ENCODE measurements around the gene PSME3IP1.

DNA sequence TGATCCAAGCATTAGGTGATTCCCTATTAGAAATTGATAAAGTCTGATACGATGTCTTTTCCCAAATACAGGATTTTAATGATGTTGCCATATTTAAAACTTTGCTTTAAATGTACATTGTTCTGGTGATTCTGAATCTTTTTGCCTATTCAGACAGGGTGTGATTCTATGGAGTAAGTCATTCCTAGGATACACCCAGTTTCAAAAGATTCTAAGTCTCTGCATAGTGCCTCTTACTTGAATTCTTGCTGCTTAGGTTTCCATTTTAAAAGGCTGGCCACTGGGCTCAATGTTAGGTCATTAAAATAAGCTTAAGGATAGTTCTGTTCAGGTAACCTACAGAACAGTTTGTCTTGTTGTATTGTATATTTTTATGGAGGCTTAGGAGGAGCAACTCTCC lies 37.2 kb upstream of the PSME3IP1 start:
- TF ChIP-seq CTCF (conservative IDR thresholded peaks at IDR 0.05) (no peak), ZFX (IDR thresholded peaks at IDR 0.05) (no peak)
